HTERT RPE-1 (cell line): ENCODE results near the gene ABHD6.
"Not testable (repeated sequence)": the region's sequence is repeated elsewhere in the genome, so short reads cannot be mapped to it uniquely, and the experiment has no call there.

Source experiments
- in situ Hi-C: fragments of 300-500 bp; cut with MboI; formaldehyde crosslinking; loops from 4 replicates; pipeline ENCODE4 v1.14.3; 2020; ENCODE audit warnings: low sequenced_read_pairs

Gene ABHD6, protein sequence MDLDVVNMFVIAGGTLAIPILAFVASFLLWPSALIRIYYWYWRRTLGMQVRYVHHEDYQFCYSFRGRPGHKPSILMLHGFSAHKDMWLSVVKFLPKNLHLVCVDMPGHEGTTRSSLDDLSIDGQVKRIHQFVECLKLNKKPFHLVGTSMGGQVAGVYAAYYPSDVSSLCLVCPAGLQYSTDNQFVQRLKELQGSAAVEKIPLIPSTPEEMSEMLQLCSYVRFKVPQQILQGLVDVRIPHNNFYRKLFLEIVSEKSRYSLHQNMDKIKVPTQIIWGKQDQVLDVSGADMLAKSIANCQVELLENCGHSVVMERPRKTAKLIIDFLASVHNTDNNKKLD

GRCh38 chr3:58237238-58237940 is at the start of gene ABHD6:
Gene ABHD6, plus strand, starts transcription at chr3:58237792. Its CDS starts 18,795 bp downstream, at chr3:58256587.
- in situ Hi-C loops: no loop called here

DNA sequence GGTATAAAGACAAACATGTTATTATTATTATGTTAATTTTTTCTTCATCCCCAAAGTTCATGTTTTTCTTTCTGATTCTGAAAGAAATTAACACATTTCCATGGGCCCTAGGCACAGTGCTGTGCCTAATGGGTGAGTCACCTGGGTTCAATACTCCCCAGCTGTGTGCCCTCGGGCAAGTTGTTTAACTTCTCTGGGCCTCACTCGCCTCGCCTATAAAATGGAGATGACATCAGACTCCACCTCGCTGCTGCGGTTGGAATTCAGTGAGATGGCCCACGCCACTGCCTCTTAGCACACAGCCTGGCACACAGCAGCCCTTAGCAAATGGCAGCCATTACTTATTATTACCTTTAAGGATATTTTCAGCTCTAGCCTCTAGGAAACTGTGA is 49.4 kb upstream of the ABHD6 start:
- in situ Hi-C loops: no loop called here

GRCh38 chr3:58188921-58189451 is 48.6 kb upstream of the ABHD6 start:
- in situ Hi-C loops: no loop called here

DNA sequence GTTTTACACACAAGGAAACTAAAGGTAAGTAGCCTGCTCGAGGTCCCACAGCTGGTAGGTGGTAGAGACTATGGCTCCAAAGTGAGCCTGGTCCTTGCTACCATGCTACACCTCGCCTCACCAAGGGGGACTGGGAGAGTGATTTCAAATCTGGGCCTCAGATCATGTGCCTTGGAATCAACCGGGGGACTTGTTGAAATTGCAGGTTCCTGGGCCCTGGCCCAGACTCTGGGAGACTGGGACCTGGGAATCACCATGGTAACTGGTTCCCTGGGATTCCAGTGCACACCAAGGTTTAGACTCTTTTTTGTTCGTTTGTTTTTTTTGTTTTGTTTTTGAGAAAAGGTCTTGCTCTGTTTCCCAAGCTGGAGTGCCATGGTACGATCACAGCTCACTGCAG is 47.9 kb upstream of the ABHD6 start:
- in situ Hi-C loops: no loop called here

GRCh38 chr3:58190291-58190690 is 47.3 kb upstream of the ABHD6 start:
- in situ Hi-C loops: no loop called here

- in situ Hi-C loops: no loop called here
These were observed 46.7 kb upstream of the ABHD6 start for GRCh38 chr3:58190882-58191281.

DNA sequence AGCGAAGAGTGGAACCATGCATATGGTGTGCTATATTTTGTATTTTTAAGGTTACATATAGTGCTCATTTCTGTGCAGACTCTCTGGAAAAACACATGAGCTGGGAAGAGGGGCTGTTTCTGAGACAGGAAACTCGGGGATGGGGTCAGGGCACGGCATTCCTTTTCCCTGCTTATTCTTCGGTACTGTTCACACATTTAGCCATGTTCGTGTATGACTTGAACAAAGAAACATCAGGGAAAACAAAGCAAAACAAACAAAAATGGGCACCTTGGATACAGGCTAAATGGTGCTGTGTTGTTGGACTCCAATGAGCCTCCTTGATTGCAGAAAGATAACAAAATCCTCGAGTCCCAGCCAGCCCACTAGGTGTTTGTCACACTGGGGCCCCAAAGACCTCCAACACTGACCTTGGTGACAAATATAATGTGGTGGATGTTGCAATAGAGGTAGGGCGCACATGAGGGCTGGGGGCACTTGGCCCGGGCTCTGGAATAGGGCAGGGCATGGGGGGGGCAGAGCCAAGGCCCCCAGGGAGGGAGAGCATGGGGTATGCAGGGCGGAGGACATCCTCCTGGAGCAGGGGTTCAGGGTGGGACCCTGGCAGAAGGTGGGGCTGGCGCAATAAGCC is 46.1 kb upstream of the ABHD6 start:
- in situ Hi-C loops: no loop called here

- in situ Hi-C loops: no loop called here
These were observed 45.5 kb upstream of the ABHD6 start for GRCh38 chr3:58192069-58192468.

DNA sequence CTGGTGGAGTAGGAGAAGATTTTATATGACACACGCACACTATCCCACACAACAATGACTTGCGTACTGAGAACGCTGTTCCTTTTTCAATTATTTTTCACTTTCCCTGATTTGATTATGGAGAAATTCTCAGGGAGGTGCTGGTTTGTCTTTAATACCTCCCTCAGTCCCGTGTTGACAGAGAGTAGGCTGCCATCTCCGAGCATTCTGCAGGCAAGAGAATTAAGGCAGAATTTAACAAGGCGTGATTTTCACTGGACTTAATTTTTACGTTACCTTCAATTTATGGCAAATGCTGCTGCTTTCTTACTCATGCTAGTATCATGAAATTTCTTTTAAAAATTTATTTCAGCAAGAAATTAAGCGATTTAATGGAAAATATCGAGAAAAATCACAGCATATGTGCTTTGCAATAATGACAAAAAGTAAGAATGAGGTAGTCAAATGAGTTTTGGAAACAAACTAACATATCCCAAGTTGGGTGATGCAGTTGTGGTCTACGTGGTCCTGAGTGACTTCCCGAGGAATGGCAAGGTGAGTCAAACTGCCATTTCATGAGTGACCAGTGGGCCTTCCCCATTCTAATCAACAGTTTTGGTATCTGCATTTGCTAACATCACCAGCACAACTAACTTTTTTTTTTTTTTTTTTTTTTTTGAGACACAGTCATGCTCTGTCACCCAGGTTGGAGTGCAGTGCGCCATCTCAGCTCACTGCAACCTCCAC is 43.7 kb upstream of the ABHD6 start:
- in situ Hi-C loops: no loop called here

GRCh38 chr3:58197588-58197987 is 40.0 kb upstream of the ABHD6 start:
- in situ Hi-C loops: no loop called here

- in situ Hi-C loops: no loop called here
These were observed 39.2 kb upstream of the ABHD6 start for GRCh38 chr3:58198362-58198761.

- in situ Hi-C loops: no loop called here
These were observed 38.8 kb upstream of the ABHD6 start for GRCh38 chr3:58198804-58199203.

- in situ Hi-C loops: no loop called here
These were observed 37.4 kb upstream of the ABHD6 start for GRCh38 chr3:58200121-58200709.

DNA sequence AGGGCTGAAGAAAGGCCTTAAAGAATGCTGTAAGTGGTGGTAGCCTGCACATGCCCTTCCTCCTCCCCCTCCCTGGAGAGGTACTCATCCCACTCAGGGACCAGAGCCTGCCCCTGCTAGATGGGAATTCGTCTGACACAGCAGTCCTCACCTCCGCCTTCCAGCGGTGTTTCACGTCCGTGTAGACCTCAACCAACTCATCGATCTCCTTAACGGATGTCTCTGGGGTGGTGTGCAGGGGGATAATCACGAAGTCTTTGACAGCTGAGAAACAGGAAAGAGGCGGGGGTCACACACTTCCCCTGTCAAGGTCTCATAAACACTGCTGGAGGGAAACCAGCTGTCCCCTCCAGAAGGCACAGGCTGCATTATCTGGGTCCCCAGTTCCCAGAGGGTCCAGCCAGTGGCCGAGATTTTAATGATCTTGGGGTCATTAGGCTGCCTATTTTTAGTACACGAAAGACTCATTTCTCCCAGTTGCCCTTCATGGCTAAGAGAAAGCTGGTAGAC is 36.7 kb upstream of the ABHD6 start:
- in situ Hi-C loops: no loop called here

DNA sequence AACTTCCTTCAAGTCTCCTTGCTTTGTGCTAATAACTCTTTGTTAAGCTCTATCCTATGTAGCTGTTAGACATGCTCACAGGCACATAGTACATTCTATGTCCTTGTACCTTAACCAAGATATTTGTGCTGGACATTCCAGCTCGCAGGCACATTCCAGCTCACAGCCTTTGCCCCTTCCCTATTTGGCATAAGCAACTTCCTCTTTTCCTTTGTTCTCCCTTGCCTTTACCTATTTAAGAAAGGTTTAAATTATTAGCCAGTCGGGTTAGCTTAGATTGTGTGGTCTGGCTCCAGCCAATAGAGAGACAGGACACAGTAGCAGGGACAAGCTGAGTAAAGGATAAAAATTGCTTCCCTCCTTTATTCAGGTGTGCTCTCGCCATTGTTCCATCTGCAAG is 36.1 kb upstream of the ABHD6 start:
- in situ Hi-C loops: not testable (repeated sequence)

GRCh38 chr3:58202917-58203360 is 34.7 kb upstream of the ABHD6 start:
- in situ Hi-C loops: no loop called here

GRCh38 chr3:58203541-58203940 is 34.1 kb upstream of the ABHD6 start:
- in situ Hi-C loops: no loop called here

- in situ Hi-C loops: no loop called here
These were observed 32.9 kb upstream of the ABHD6 start for GRCh38 chr3:58204720-58205119.

DNA sequence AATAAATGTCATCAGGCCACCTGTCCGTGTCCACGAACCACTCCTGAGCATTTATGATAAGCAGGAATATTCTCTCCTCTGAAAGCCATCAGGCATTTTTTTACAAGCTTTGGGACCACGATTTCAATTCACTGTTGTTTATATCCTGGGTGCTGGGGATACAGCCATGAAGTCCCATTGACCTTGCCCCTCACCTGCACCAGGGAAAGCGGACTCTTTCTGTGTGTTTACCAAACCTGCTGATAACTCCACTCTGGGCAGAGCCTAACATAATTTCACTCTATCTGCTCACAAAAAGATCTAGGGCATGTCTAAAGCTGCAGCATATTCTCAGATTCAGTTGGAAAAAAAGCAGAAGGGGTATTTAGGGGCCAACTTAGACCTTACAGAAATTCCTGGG is 31.6 kb upstream of the ABHD6 start:
- in situ Hi-C loops: no loop called here

DNA sequence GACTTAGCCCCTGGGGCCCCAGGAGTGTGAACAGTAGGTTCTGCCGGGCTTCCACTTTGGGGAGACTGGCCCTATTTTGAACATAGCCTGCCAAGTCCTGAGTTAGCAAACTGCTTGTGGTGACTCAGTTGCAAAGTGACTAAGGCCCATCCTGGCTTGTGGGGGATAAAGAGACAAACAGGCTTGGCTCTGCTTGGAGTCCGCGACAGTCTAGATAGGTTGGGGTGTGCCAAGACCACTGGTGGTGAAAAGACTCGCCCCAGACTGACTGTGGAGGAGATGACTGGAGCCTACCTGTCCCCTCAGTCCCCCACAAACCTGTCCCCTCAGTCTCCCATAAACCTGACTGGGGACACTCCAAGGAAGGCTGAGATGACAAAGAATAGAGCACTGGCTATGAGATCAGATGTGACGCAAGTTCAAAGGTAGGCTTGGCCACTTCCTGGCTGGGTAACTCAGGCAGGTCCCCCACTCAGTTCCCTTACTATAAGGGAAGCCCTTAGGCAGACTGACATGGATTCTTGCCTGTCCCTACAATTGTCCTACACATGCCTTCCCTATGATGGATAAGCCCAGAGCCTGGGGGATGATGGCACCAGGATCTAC is 31.1 kb upstream of the ABHD6 start:
- in situ Hi-C loops: no loop called here
